LNCaP clone FGC (cell line): ENCODE measurements around the gene CYS1.

Source experiments
- DNase-seq: peaks from one replicate; pipeline ENCODE4 v3.0.0-alpha.2; 2011; ENCODE audit warnings: low read depth
- H3K4me3 ChIP-seq: 2 replicates; pipeline ENCODE4 v1.5.1; 2011; ENCODE audit warnings: mild to moderate bottlenecking, low read depth, low read length, control low read depth
- TF ChIP-seq, protein P1 (sequence below): IDR thresholded peaks from 2 replicates; pipeline ENCODE4 v1.5.1; 2012; ENCODE audit warnings: mild to moderate bottlenecking; ENCODE audit not compliant: control insufficient read depth, insufficient read depth; ENCODE audit errors: extremely low read depth

Gene CYS1

DNA sequence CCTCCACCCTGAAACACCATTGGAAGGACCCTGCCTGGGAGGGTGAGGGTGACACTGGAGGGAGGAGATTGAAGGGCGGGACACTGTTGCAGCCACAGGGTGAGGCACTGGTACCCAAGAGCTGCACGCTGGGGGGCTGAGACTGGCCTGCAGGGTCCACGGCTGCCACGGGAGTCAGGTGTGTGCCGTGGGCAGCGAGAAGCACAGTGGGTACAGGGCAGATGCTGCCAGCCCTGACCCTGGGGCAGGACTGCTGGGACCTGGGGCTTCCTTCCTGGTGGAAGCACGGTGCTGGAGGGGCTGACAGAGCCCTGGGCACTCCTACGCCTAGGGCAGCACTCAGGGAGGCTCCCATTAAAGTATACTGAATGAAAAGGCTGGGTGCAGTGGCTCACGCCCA lies 16.6 kb downstream of the CYS1 start:
- no peak for DNase-seq

DNA sequence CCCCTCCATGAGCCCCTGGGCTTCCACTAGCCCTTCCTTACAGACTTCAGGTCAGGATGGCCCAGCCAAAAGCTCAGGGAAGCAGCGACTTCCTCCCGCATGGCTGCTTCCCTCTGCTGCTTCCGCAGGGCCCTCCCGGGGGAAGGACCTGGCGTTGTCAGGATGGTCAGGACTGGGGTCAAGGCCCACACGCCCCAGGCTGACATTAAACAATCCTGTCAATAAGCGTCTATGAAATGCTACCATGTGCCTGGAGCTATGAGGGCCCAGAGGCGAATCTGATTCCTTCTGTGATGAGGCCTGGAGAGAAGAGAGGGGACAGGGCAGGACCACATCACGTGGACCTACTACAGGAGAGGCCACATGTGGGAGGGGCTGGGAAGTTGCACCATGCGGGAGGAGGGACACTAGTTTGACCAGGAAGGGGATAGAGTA lies 17.3 kb downstream of the CYS1 start:
- H3K4me3 ChIP-seq: no peak overlapping the region
- TF ChIP-seq, protein P1, sequence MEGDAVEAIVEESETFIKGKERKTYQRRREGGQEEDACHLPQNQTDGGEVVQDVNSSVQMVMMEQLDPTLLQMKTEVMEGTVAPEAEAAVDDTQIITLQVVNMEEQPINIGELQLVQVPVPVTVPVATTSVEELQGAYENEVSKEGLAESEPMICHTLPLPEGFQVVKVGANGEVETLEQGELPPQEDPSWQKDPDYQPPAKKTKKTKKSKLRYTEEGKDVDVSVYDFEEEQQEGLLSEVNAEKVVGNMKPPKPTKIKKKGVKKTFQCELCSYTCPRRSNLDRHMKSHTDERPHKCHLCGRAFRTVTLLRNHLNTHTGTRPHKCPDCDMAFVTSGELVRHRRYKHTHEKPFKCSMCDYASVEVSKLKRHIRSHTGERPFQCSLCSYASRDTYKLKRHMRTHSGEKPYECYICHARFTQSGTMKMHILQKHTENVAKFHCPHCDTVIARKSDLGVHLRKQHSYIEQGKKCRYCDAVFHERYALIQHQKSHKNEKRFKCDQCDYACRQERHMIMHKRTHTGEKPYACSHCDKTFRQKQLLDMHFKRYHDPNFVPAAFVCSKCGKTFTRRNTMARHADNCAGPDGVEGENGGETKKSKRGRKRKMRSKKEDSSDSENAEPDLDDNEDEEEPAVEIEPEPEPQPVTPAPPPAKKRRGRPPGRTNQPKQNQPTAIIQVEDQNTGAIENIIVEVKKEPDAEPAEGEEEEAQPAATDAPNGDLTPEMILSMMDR: no peak
- no peak for DNase-seq

More for the DNA sequence above, 16.6 kb downstream of the CYS1 start:
- no peak overlapping the region for H3K4me3 ChIP-seq
- TF ChIP-seq, protein P1: no peak

- no peak for DNase-seq
- no peak overlapping the region for H3K4me3 ChIP-seq
- TF ChIP-seq, protein P1: no peak
These were observed 18.8 kb downstream of the CYS1 start for GRCh38 chr2:10061221-10061925.

- TF ChIP-seq, protein P1: no peak
These were observed 20.5 kb downstream of the CYS1 start for GRCh38 chr2:10059552-10060335.

DNA sequence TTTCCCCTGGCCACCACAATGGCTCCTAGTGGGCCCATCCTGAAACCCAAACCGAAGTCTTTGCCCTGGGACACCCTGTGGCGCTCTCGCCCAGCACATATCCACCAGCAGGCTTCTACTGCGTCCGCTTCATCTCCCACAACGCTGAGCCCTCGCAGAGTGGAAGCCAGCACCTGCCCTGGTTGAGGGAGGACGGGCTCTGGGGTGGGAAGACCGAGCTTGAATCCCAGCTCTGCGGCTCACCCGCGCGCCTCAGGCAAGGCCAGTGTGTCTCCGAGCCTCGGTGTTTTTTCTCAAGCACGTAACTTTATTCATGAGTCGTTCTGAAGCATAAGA lies 21.2 kb downstream of the CYS1 start:
- DNase-seq: no peak
- no peak overlapping the region for H3K4me3 ChIP-seq
- TF ChIP-seq, protein P1: no peak

More at GRCh38 chr2:10059552-10060335, 20.5 kb downstream of the CYS1 start:
- H3K4me3 ChIP-seq: no peak overlapping the region
- no peak for DNase-seq

- TF ChIP-seq, protein P1: no peak
- no peak for DNase-seq
These were observed 21.8 kb downstream of the CYS1 start for GRCh38 chr2:10058251-10059015.

More at GRCh38 chr2:10058251-10059015, 21.8 kb downstream of the CYS1 start:
- H3K4me3 ChIP-seq: no peak overlapping the region
